ENCODE measurements around the gene GABRG3.

Gene GABRG3

DNA sequence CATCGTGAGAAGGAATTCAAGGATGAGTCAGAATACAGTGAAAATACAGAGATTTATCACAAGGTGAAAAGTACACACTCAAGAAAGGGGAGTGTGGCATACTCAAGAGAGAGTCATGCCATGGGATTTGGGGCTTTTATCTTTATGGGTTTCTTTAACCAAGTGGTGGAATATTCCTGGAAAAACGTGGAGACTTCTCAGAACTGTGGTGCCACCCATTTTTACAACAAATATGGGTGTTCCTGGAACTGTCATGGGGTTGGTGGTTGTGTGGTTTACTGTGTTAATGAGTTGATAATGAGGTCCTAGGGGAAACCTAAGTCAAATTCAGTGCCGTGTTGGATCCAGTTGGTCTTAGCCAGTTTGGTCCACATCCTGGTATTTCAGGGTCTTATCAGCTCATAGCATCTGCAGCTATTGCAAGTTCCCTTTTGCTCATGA lies 497.2 kb downstream of the GABRG3 start:
- DNase-seq (ENCODE audit: low read depth), result no peak

DNA sequence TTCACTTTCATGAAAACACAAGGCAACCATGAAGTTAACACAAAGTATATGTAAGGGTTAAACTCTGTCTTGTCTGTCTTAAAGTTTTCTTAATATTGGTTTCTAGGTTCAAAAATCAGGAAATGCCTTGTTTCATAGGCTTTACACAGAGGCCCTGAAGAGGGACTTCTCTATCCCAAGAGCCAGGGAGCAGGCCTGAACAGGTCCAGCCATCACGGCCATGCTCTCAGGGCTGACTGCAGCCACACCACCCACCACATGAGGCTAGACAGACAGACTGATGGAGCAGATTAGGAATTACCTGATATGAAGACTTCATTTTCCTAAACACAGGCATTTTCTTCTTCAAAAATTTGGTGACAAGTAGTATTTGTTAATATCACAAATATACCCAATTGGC lies 502.9 kb downstream of the GABRG3 start:
- no peak for DNase-seq (ENCODE audit: low read depth)

DNA sequence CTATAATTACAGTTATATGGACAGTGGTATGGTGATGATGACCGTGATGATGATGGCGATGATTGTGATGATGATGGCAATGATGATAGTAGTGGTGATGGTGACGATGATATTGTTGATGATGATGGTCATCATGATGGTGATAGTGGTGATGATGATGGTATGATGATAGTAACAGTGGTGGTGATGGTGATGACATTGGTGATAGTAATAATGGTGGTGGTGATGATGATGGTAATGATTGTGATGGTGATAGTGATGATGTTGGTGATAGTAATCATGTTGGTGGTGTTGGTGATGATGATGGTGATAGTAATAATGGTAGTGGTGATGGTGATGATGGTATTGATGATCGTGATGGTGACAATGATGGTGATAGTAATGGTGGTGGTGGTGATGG lies 504.4 kb downstream of the GABRG3 start:
- no peak for DNase-seq (ENCODE audit: low read depth)

GRCh38 chr15:27479296-27480140 lies 508.5 kb downstream of the GABRG3 start:
- DNase-seq (ENCODE audit: low read depth), result no peak

GRCh38 chr15:27480141-27480530 lies 509.2 kb downstream of the GABRG3 start:
- DNase-seq (ENCODE audit: low read depth), result no peak

DNA sequence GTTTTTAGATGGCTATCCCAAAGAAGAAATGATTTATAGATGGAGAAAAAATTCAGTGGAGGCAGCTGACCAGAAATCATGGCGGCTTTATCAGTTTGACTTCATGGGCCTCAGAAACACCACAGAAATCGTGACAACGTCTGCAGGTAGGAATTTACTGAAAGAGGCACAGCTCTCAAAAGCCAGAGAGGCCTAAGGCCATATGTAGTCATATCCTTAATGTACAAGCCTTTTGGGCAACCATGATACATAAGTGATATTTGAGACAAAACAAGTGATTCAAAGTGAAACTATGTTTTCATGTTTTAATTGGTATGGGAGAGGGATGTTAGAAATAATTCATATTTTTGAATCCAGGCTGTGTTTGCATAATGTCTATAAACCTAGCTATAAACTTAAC lies 509.7 kb downstream of the GABRG3 start:
- no peak for DNase-seq (ENCODE audit: low read depth)

DNA sequence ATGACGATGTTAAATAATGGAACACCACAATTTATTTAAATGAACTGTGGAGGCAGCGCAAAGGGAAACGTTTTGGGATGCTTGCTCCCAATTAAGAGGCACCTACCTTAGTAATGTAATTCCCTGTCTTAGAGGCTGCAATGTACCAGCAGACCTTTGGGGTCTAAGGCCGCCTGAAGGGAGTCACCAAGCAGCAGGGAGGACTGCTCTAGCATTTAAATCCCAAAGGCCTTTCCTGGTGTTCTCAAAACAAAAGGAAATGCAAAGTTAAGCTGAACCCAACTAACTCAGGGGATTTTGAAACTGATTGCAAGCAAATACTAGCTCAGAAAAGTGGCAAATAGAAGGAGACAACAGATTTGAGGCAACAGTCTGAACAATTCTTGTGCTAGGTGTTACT lies 510.8 kb downstream of the GABRG3 start:
- DNase-seq (ENCODE audit: low read depth), result no peak

DNA sequence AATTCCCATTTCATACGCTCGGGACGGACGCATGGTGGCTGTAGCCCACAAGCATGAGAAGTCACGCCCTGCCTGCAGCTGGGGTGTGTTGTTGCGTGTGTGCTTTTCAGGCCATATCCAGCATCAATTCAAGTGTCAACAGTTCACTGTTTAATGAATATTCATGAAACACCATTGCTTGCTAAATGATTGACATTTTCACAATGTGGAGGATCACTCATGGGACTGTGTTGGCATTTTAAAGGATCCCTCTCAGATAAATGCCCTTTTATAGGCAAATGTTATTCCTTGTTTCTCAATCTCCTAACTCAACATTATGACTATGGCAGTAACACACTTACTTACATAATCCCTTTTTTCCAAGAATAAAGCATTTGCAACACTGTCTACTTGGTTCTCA lies 511.3 kb downstream of the GABRG3 start:
- no peak for DNase-seq (ENCODE audit: low read depth)

- DNase-seq (ENCODE audit: low read depth), result no peak
Observed at GRCh38 chr15:27483124-27483523, 512.1 kb downstream of the GABRG3 start.

GRCh38 chr15:27485265-27485664 lies 514.3 kb downstream of the GABRG3 start:
- DNase-seq (ENCODE audit: low read depth), result no peak

DNA sequence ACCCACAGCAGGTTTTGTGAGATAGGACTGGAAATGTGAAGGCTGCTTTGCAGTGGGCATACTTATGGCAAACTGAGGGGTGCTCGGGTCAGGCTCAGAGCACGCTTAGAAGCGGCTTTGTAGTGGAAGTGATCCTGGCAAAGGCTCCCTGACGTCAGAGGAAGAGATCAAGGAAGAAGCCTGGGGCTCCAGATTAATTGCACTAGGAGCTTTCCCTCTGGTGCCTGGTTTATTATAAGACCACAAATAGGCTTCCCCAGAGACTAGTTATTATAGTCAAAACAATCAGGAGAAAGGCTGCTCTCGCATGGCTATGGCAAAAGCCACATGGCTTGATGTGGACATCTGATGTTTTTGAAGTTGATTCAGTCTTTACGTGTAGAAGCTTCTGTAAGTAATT lies 515.1 kb downstream of the GABRG3 start:
- DNase-seq (ENCODE audit: low read depth), result no peak

DNA sequence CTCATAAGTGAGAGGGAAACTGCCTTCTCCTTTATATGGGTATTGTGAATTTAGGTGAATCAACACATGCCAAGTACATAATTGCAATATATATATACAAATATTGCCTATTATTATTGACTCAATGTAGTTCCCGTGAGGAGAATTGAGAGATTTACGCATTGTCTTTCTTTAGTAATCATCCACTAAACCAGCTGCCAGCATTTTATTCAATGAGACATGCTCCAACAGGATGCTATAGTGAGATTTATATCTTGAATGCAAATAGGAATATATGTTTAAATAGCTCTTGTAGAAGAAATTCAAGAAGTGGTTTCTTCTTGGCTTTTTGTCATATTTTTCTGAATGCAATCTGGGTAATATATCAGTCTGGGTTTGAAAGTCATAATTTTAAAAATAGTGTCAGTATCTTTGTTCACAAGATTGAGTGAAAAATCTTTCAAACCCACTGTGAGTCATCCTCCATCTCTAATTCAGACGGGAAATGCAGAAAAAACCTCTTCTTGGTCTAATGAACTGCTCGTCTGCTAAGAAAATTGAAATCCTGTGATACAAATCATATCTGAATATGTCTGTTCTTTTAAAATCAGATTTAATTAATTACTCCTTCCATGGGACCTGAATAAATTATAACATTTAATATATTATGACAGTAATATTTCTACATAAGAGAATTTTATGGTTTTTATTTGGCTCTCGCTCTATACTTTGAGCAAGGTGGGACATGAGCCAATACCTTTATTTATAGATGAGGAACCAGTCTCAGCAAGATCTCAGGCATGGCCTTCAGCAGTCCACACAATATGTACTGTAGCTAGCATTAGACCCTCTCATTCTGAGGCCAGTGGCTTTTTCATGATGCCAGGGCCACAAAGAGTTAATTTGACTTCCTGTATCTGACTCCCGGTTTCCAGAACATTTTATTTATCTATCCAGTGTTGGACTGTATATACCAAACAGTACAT lies 516.0 kb downstream of the GABRG3 start:
- DNase-seq (ENCODE audit: low read depth), result no peak

DNA sequence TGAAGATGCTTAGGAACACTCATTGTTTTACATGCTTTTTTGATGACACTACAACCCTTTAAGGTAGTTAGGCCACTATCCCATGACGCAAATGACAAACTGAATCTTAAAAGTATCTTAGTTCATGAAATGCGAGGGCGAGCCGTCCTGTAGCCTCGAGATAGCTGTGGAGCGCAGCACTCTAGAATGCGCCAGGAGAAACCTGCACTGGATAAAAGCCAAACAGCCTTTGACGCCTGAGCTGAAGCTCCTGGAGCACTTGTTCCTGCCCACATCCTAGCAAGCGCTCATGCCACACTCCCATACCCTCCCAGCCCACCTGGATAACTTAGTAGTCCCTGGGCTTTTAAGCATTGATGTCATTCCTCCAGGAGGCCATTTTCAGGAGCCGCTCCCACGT lies 516.9 kb downstream of the GABRG3 start:
- DNase-seq (ENCODE audit: low read depth), result no peak

- DNase-seq (ENCODE audit: low read depth), result no peak
Observed at GRCh38 chr15:27490867-27491595, 520.0 kb downstream of the GABRG3 start.

GRCh38 chr15:27491666-27492621 lies 521.0 kb downstream of the GABRG3 start:
- no peak for DNase-seq (ENCODE audit: low read depth)

DNA sequence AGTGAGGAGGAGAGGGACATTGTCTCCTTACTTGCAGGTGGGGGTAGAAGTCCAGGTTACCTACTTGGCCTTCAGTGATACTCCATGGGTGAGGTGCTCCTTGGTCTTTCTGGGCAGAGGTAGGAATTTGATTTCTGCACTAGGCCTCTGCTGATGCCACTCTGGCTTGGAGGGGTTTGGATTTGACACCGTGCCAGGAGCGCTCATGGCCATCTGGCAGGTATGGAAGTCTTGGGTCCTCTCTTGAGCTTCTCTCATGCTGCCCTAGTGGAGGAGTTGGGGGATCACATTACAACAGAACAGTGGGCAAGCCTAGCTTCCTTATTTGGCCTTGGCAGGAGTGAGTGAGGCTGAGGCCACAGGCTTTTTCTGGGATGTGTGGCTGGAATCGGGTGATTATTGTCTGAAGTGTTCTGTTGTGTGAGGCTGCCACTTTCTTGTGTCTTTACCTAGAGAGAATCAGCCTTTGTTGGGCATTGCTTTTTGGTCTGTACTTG lies 525.0 kb downstream of the GABRG3 start:
- DNase-seq (ENCODE audit: low read depth), result no peak

GRCh38 chr15:27498700-27499099 lies 527.7 kb downstream of the GABRG3 start:
- no peak for DNase-seq (ENCODE audit: low read depth)

- DNase-seq (ENCODE audit: low read depth), result no peak
Observed at GRCh38 chr15:27499191-27499590, 528.2 kb downstream of the GABRG3 start.

DNA sequence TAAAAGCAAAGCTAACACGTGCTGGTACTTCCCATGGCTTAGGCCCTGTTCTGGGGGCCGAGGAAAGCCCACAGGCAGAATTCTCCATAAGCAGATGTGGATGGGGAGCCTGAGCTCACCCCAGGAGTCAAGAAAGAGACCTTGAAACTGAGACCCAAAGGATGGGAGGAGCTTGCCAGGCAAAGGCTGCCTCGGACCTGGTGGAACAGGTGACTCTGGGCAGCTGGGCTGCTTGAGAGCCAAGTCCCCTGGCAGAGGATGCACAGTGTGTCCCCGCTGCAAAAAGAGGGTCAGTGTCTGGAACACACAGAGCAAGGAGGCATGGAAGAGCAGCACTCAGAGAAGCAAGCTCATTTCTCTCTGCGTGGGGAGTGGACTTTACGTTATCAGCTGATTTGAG lies 528.7 kb downstream of the GABRG3 start:
- no peak for DNase-seq (ENCODE audit: low read depth)

GRCh38 chr15:27500206-27500605 lies 529.2 kb downstream of the GABRG3 start:
- DNase-seq (ENCODE audit: low read depth), result no peak

GRCh38 chr15:27506752-27507151 lies 535.8 kb downstream of the GABRG3 start:
- DNase-seq (ENCODE audit: low read depth), result no peak
